A549 (cell line): ENCODE results near the gene FKBP7. TPM values are rescaled to one million over a fixed set of nuclear protein-coding genes. Genes with fewer than 3 reads are reported as not detected.

Experiments
- ATAC-seq, 2 experiments: fragments of 200-7000 bp in 1 of 2; fragments of >200 bp in 1 of 2; cut with Nextera tagmentation in 1 of 2; cut with Tn5 transposase in 1 of 2; 3 replicates each; pipeline versions ENCODE4 v1.8.0 to v1.9.1; 2018 to 2020; ENCODE audit warnings: mild to moderate bottlenecking in 1 of 2, moderate library complexity in 1 of 2
- CTCF ChIA-PET: fragments of 300-600 bp; sonication (Branson Sonifier 250); formaldehyde crosslinking; extraction: SDS; loops from one replicate; lab custom pipeline; 2021; ENCODE audit warnings: antibody characterized with exemption, inconsistent platforms; lab: Yijun Ruan, JAX
- POLR2A ChIA-PET: fragments of 350-600 bp; formaldehyde crosslinking; extraction: SDS; loops from one replicate; lab custom pipeline; 2021; ENCODE audit warnings: antibody characterized with exemption, inconsistent platforms; lab: Yijun Ruan, JAX
- DNase-seq, 2 experiments: peaks; one replicate each; pipeline versions ENCODE4 v3.0.0 to v3.0.0-alpha.2; 2011 to 2016; ENCODE audit warnings: low read depth in 1 of 2, low spot score in 1 of 2
- FAIRE-seq: peaks from 2 replicates; lab custom pipeline; 2011; peaks lifted over from hg19 to GRCh38; lab: Jason Lieb, UNC
- H3K27ac ChIP-seq, 2 experiments: fragments of >200 bp; sonication (Bioruptor Twin); formaldehyde crosslinking; 3 replicates each; pipeline ENCODE4 v1.5.1; 2016 to 2017
- H3K4me1 ChIP-seq: fragments of >200 bp; sonication (Bioruptor Twin); formaldehyde crosslinking; 3 replicates; pipeline ENCODE4 v1.6.1; 2016
- H3K4me2 ChIP-seq: fragments of >200 bp; sonication (Bioruptor Twin); formaldehyde crosslinking; 3 replicates; pipeline ENCODE4 v1.6.1; 2016
- H3K4me3 ChIP-seq: fragments of >200 bp; sonication (Bioruptor Twin); formaldehyde crosslinking; 3 replicates; pipeline ENCODE4 v1.5.1; 2016
- H3K9me3 ChIP-seq: fragments of >200 bp; sonication (Bioruptor Twin); formaldehyde crosslinking; 3 replicates; pipeline ENCODE4 v1.6.1; 2016
- CBX8 ChIP-seq: fragments of 200-600 bp; sonication (generic); IDR thresholded peaks from 2 replicates; pipeline ENCODE4 v1.6.1; 2016
- CHD4 ChIP-seq: fragments of 200-600 bp; sonication (generic); IDR thresholded peaks from 2 replicates; pipeline ENCODE4 v1.6.1; 2016; ENCODE audit warnings: antibody characterized with exemption, mild to moderate bottlenecking, borderline replicate concordance
- EP300 ChIP-seq, 2 experiments: fragments of >200 bp; sonication (Bioruptor Twin); formaldehyde crosslinking; IDR thresholded peaks; 2 replicates in 1 of 2; 3 replicates in 1 of 2; pipeline ENCODE4 v1.6.1; 2016 to 2017
- HES2 ChIP-seq: fragments of >200 bp; sonication (Bioruptor Twin); formaldehyde crosslinking; IDR thresholded peaks from 2 replicates; pipeline ENCODE4 v1.6.1; 2016
- HEYL ChIP-seq: fragments of 250-450 bp; sonication (Bioruptor Pico); IDR thresholded peaks from 2 replicates; pipeline ENCODE4 v1.8.0; 2021; ENCODE audit warnings: mild to moderate bottlenecking, moderate library complexity
- HMGXB4 ChIP-seq: fragments of 250-450 bp; sonication (Bioruptor Pico); IDR thresholded peaks from 2 replicates; pipeline ENCODE4 v1.5.0; 2021; ENCODE audit warnings: mild to moderate bottlenecking, moderate library complexity, borderline replicate concordance
- HOXB13 ChIP-seq: fragments of 250-450 bp; sonication (Bioruptor Pico); IDR thresholded peaks from 2 replicates; pipeline ENCODE4 v1.5.0; 2020; ENCODE audit warnings: low read depth, mild to moderate bottlenecking, moderate library complexity
- HOXB5 ChIP-seq: fragments of 250-450 bp; sonication (Bioruptor Pico); IDR thresholded peaks from 2 replicates; pipeline ENCODE4 v1.5.0; 2020; ENCODE audit warnings: mild to moderate bottlenecking, moderate library complexity
- JUN ChIP-seq, 2 experiments: fragments of >200 bp; sonication (Bioruptor Twin); formaldehyde crosslinking; IDR thresholded peaks; 2 replicates in 1 of 2; 3 replicates in 1 of 2; pipeline ENCODE4 v1.6.1; 2016 to 2017
- JUNB ChIP-seq: fragments of >200 bp; sonication (Bioruptor Twin); formaldehyde crosslinking; IDR thresholded peaks from 2 replicates; pipeline ENCODE4 v1.6.1; 2016
- MAZ ChIP-seq: fragments of 150-350 bp; IDR thresholded peaks from 2 replicates; pipeline ENCODE4 v1.6.1; 2014; ENCODE audit warnings: antibody characterized with exemption, low read depth, low read length, borderline replicate concordance
- NPAS2 ChIP-seq: fragments of 250-450 bp; sonication (Bioruptor Pico); IDR thresholded peaks from 2 replicates; pipeline ENCODE4 v1.8.0; 2022; ENCODE audit warnings: mild to moderate bottlenecking, moderate library complexity, borderline replicate concordance
- NR3C1 ChIP-seq: fragments of >200 bp; sonication (Bioruptor Twin); formaldehyde crosslinking; IDR thresholded peaks from 3 replicates; pipeline ENCODE4 v1.6.1; 2017
- POLR2A ChIP-seq: IDR thresholded peaks from 2 replicates; pipeline ENCODE4 v1.6.1; 2012; ENCODE audit warnings: mild to moderate bottlenecking, low read length
- POLR2AphosphoS2 ChIP-seq: conservative IDR thresholded peaks from 2 replicates; pipeline ENCODE4 v1.6.1; 2012; ENCODE audit warnings: low read length, improper control_type of control experiment, inconsistent platforms
- REST ChIP-seq: fragments of 200-600 bp; sonication (generic); IDR thresholded peaks from 2 replicates; pipeline ENCODE4 v1.6.1; 2016; ENCODE audit warnings: antibody characterized with exemption, mild to moderate bottlenecking, moderate library complexity
- SREBF2 ChIP-seq: fragments of 450-650 bp; IDR thresholded peaks from 2 replicates; pipeline ENCODE4 v1.6.1; 2014; ENCODE audit warnings: mild to moderate bottlenecking, moderate library complexity
- ZC3H11A ChIP-seq: fragments of 450-650 bp; IDR thresholded peaks from 2 replicates; pipeline ENCODE4 v1.6.1; 2014; ENCODE audit warnings: antibody characterized with exemption, mild to moderate bottlenecking
- ZFP36 ChIP-seq: fragments of 450-650 bp; IDR thresholded peaks from 2 replicates; pipeline ENCODE4 v1.6.1; 2014; ENCODE audit warnings: borderline replicate concordance; ENCODE audit not compliant: partially characterized antibody
- ZSCAN20 ChIP-seq: fragments of 250-450 bp; sonication (Bioruptor Pico); IDR thresholded peaks from 2 replicates; pipeline ENCODE4 v1.8.0; 2022; ENCODE audit warnings: mild to moderate bottlenecking, moderate library complexity
- WGBS: methylation state at CpG from one replicate; pipeline ENCODE4 v1.1.6; 2017; ENCODE audit errors: missing lambda C conversion rate; 5-methylcytosine and 5-hydroxymethylcytosine counted together
- polyA plus RNA-seq, 4 experiments: library from polyadenylated mRNA; depleted of rRNA in 3 of 4; stranded (reverse); fragments of >200 nt; fragmentation: RNase III in 1 of 4; extraction: RNeasy Plus Mini Kit Qiagen cat#74134 plus additional on column Dnase treatment in 1 of 4; gene quantifications; 2 replicates in 3 of 4; 3 replicates in 1 of 4; pipeline ENCODE4 v1.2.3, GENCODE V29; 2011 to 2017
- TF ChIP-seq, protein P1 (sequence below): fragments of >200 bp; sonication (Bioruptor Twin); formaldehyde crosslinking; IDR thresholded peaks from 3 replicates; pipeline ENCODE4 v1.5.1; 2016
- TF ChIP-seq, protein P2 (sequence below): fragments of 150-350 bp; IDR thresholded peaks from 2 replicates; pipeline ENCODE4 v1.6.1; 2014; ENCODE audit warnings: low read depth, mild to moderate bottlenecking, low read length
- TF ChIP-seq, protein P3 (sequence below): IDR thresholded peaks from 2 replicates; pipeline ENCODE4 v1.6.1; 2012

FKBP7 gene
- polyA plus RNA-seq, 2 of the 4 experiments (the other 2 are of a cell fraction), result 15.2 to 23.7 TPM

- TF ChIP-seq REST (no peak), EP300 (IDR thresholded peaks at IDR 0.05) (no peak), HES2 (no peak), POLR2A (no peak)
- TF ChIP-seq, protein P1, sequence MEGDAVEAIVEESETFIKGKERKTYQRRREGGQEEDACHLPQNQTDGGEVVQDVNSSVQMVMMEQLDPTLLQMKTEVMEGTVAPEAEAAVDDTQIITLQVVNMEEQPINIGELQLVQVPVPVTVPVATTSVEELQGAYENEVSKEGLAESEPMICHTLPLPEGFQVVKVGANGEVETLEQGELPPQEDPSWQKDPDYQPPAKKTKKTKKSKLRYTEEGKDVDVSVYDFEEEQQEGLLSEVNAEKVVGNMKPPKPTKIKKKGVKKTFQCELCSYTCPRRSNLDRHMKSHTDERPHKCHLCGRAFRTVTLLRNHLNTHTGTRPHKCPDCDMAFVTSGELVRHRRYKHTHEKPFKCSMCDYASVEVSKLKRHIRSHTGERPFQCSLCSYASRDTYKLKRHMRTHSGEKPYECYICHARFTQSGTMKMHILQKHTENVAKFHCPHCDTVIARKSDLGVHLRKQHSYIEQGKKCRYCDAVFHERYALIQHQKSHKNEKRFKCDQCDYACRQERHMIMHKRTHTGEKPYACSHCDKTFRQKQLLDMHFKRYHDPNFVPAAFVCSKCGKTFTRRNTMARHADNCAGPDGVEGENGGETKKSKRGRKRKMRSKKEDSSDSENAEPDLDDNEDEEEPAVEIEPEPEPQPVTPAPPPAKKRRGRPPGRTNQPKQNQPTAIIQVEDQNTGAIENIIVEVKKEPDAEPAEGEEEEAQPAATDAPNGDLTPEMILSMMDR, result no peak
Observed at GRCh38 chr2:178506524-178506923, 28.1 kb upstream of the FKBP7 start (continued).

- DNase-seq, result no peak
- Histone ChIP-seq H3K9me3 (no peaks in the 10 kb centered on the region), H3K27ac (no peak overlapping the region), H3K4me1 (no peaks in the 10 kb centered on the region), H3K4me3 (no peak overlapping the region), H3K4me2 (no peak overlapping the region)
- no peak for FAIRE-seq
- ChIA-PET POLR2A (no interaction called here), CTCF (no interaction called here)
- WGBS, result 90% methylated on average over 1 of the region's 1 CpG
- no peak for ATAC-seq
- TF ChIP-seq CBX8, result no peak
- TF ChIP-seq HMGXB4 (CRISPR knock-in tag), result no peak
- TF ChIP-seq, protein P2, sequence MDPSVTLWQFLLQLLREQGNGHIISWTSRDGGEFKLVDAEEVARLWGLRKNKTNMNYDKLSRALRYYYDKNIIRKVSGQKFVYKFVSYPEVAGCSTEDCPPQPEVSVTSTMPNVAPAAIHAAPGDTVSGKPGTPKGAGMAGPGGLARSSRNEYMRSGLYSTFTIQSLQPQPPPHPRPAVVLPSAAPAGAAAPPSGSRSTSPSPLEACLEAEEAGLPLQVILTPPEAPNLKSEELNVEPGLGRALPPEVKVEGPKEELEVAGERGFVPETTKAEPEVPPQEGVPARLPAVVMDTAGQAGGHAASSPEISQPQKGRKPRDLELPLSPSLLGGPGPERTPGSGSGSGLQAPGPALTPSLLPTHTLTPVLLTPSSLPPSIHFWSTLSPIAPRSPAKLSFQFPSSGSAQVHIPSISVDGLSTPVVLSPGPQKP, result no peak
- TF ChIP-seq MAZ, result no peak
- TF ChIP-seq EP300 (IDR thresholded peaks at IDR 0.05), result no peak
- TF ChIP-seq SREBF2, result no peak
- TF ChIP-seq POLR2AphosphoS2, result no peak
- TF ChIP-seq HOXB5 (CRISPR knock-in tag), result no peak
- TF ChIP-seq JUN (IDR thresholded peaks at IDR 0.05), result no peak
- TF ChIP-seq HEYL (CRISPR knock-in tag), result no peak
- no peak for TF ChIP-seq ZC3H11A
- TF ChIP-seq ZSCAN20, result no peak
- TF ChIP-seq, protein P3, sequence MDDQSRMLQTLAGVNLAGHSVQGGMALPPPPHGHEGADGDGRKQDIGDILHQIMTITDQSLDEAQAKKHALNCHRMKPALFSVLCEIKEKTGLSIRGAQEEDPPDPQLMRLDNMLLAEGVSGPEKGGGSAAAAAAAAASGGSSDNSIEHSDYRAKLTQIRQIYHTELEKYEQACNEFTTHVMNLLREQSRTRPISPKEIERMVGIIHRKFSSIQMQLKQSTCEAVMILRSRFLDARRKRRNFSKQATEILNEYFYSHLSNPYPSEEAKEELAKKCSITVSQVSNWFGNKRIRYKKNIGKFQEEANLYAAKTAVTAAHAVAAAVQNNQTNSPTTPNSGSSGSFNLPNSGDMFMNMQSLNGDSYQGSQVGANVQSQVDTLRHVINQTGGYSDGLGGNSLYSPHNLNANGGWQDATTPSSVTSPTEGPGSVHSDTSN, result no peak
- TF ChIP-seq NPAS2 (CRISPR knock-in tag), result no peak
- no peak for TF ChIP-seq ZFP36
- TF ChIP-seq HOXB13 (CRISPR knock-in tag), result no peak
- TF ChIP-seq NR3C1, result no peak
- TF ChIP-seq CHD4, result no peak
- no peak for TF ChIP-seq JUNB
Observed at GRCh38 chr2:178506101-178506500, 27.7 kb upstream of the FKBP7 start.
